ENCODE measurements around the gene KCNB1.
"Not testable (repeated sequence)": the region's sequence is repeated elsewhere in the genome, so short reads cannot be mapped to it uniquely, and the experiment has no call there.

Gene KCNB1

DNA sequence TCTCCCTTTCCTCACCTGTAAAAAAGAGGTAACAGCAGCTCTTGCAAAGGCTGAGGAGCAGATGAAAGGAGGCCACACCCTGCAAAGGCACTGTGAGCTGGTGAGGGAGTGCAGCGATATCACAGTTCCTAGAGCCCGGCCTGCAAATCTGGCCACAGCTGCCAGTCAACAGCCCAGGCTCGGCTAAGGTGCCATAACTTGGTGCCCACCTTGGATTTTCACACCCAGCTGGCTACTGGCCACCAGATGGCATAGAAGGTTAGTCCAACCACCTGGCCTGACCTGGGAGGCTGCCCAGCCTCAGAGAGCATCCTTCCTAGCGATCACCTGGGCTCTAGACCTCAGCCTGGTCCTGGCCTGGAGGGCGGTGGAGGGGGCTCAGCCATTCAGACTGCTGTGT, 46.8 kb downstream of the KCNB1 start:
- DNase-seq (ENCODE audit: low spot score): no peak

- DNase-seq (ENCODE audit: low spot score): no peak
Measured at GRCh38 chr20:49433333-49433732, 49.1 kb downstream of the KCNB1 start.

GRCh38 chr20:49432550-49432949, 49.9 kb downstream of the KCNB1 start:
- DNase-seq (ENCODE audit: low spot score): no peak

DNA sequence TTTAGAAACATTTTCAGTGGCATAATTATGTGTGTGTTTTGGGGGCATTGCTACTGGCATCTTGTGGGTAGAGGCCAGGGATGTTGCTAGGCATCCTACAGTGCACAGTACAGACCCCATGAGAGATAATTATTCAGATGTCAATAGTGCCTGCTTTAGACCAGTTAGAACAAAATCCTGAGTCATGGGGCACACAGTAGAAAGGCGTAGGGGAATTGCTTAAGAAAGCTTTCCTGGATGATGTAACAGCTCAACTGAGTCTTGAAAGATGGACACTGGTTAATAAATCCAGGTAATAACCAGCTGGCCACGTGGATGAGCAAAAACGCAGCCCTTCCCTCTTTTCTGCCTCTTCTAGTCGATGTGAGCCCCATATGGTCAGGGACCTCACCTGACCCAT, 51.1 kb downstream of the KCNB1 start:
- no peak for DNase-seq (ENCODE audit: low spot score)

- DNase-seq (ENCODE audit: low spot score): no peak
Measured at GRCh38 chr20:49430320-49430719, 52.1 kb downstream of the KCNB1 start.

DNA sequence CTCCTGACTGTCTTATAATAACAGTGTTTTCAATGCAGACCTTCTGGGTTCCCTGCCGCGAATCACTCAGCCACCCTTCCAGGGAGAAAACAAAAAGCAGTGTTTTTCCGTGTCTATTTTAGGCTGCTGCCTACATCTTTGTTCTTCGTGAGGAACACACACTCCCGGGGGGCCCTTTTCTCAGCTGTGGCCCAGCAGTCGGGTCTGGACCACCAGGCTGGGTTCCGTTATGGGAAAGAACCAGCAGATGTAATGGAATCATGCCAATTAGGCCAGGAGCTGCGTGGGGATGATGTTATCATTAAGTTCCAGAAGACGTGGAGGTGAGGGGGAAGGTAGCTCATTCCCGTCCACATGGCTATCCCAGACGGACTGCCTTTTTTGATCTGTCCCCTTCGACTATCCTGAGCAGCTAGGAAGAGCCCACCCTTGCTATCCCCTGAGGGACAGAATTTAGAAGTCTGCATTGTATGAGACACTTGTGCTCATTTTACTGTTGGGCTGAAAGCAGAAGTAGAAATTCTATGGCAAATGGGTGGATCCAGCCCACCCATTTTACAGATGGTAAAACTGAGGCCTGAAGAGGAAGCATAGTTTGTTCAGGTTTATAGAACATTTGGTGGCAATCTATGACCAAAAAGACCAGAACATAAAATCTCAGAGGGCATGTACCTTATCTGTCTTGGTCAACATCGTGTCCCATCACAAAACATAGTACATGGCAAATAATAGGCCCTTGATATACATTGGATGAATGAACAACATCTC, 54.5 kb downstream of the KCNB1 start:
- no peak for DNase-seq (ENCODE audit: low spot score)

DNA sequence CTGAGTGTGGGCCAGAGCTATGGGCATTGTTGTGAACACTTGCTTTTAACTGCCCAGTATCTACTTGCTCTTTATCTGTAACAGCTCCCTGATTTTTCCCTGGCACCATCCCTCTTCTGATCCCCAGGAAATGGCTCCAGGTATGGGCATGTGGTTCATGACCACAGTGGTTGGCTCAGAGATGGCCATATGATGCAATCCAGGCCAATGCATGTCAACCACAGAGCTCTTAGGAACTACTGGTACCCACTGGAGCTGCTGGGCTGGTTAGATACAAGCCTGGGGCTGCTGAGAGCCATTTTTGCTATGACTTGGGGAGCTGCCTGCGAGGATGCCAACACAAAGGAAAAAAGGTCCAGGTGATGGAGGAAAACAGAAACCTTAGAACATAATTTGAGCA, 55.6 kb downstream of the KCNB1 start:
- DNase-seq (ENCODE audit: low spot score): no peak

DNA sequence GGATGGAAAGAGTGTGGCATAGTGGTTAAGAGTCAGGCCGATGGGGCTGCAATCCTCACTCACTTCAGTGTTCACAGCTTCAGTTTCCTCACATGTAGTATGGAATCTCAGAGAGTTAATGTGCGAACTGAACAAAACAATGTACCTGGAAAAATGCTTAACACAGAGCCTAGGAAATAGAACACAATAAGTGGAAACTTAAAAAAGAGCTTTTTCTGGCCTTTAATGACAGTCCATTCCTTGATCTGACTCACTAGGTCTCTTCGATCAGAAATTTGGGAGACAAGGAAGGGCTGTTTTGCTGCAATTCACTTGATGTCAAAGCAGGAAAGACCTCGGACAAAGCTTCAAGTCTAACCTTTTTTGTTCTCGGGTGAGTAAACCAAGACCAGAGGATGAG, 56.1 kb downstream of the KCNB1 start:
- DNase-seq (ENCODE audit: low spot score): no peak

GRCh38 chr20:49424536-49424935, 57.9 kb downstream of the KCNB1 start:
- no peak for DNase-seq (ENCODE audit: low spot score)

GRCh38 chr20:49422161-49422560, 60.3 kb downstream of the KCNB1 start:
- no peak for DNase-seq (ENCODE audit: low spot score)

DNA sequence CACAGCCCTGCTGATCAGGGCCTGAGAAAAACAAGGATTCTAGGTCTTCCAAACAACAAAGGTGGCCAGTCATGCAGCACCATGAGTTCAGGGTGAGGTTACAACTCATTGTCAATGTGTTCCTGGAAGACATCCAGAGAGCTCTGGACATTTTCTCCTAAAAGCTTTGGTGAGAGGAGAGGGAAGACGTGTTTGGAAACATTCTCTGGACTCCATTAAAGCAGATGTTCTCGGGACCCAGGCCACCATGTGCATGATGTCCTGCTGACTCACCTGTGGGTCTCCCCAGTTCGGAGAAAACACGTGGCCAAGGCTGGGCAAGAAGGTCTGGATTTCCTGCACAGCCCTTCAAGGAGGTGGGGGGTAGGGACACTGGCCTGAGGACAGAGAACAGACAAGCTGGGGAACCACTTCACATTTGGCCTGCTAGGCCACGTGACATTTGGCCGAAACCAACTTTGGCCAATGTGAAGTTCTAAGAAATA, 61.6 kb downstream of the KCNB1 start:
- no peak for DNase-seq (ENCODE audit: low spot score)

DNA sequence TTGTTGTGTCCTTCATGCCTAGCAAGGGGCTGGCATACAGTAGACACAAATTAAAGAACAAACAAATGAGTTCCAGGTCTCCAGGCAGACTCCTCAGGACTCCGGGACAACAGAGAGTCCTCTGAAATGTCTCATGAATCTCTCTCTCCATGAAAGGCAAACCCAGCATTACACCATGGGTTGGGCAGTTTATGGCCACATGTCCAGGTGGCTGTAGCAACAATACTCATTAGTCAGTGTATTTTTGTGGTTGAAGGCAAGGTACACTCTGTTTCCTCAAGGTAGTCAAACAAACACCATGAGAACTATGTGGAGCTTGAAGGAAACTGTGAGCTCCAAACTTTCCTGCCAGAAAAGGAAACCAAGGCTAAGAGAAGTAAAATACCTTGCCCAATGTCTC, 62.2 kb downstream of the KCNB1 start:
- no peak for DNase-seq (ENCODE audit: low spot score)

- DNase-seq (ENCODE audit: low spot score): no peak
Measured at GRCh38 chr20:49419785-49420184, 62.7 kb downstream of the KCNB1 start.

DNA sequence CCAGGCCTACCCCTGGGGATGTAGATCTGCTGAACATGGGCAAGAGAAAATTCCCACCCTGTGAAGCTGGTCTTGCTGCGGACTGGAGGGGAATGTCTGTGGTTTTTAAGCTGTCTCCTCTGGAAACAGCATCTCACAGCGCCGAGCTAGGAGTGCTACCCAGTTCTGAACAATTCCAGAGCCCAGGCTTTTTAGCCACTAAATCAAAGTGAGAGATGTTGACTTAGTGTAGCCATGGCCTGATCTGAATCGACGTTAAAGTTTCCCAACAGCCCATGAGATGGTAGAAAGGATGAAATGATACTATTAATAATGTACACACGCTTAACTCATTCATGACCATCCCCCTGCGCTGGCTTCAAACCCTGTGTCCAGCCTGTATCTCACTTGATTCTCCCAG, 63.7 kb downstream of the KCNB1 start:
- no peak for DNase-seq (ENCODE audit: low spot score)

- no peak for DNase-seq (ENCODE audit: low spot score)
Measured at GRCh38 chr20:49417843-49418555, 64.5 kb downstream of the KCNB1 start.

DNA sequence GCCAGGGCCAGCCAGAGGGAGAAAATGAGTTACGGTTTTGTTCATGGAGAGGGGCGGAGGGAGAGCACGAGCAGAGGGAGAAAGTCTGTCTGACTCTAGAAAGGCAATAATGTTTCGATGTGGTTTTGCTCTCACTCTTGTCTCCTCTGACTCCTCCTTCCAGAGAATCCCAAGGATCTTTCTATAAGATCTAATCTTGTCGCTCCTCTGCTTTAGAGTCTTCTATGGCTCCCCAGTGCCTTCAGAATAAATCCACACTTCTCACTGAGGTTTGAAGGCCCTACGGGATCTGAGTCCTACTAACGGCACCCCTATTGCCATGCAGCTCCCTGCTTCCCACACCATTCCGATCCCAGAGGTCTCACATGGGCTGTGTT, 66.8 kb downstream of the KCNB1 start:
- DNase-seq (ENCODE audit: low spot score): no peak

DNA sequence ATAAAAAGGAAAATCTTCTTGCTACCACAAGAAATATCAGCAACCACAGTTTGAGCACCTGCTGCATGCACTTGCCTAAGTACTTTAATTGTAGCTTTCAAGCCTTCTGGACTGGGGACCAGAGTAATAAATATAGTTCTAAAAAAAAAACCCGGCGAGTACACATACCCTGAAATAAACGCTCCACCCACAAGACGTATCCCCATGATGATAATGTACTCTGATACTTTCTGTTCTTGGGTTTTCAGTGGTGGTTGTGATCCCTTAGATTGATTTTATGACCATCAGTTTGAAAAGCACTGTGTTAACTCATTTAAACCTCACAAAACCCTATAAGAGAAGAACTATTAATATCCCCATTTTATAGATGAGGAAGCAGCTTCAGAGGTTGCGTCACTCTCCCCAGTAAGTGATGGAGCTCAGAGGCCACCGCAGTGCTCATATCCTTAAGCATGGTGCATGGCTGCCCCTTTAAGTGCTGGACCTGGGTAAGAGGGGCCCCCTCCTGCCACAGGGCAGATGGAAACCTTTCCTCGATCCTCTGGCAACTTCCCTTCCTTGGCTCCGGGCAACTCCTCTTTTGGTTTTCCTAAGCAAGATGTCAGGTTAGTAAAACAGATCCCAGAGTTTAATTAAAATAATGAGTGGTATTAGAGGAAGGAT, 67.3 kb downstream of the KCNB1 start:
- no peak for DNase-seq (ENCODE audit: low spot score)

- DNase-seq (ENCODE audit: low spot score): no peak
Measured at GRCh38 chr20:49413677-49414076, 68.8 kb downstream of the KCNB1 start.

- no peak for DNase-seq (ENCODE audit: low spot score)
Measured at GRCh38 chr20:49412953-49413352, 69.5 kb downstream of the KCNB1 start.

GRCh38 chr20:49412254-49412653, 70.2 kb downstream of the KCNB1 start:
- DNase-seq (ENCODE audit: low spot score): no peak

DNA sequence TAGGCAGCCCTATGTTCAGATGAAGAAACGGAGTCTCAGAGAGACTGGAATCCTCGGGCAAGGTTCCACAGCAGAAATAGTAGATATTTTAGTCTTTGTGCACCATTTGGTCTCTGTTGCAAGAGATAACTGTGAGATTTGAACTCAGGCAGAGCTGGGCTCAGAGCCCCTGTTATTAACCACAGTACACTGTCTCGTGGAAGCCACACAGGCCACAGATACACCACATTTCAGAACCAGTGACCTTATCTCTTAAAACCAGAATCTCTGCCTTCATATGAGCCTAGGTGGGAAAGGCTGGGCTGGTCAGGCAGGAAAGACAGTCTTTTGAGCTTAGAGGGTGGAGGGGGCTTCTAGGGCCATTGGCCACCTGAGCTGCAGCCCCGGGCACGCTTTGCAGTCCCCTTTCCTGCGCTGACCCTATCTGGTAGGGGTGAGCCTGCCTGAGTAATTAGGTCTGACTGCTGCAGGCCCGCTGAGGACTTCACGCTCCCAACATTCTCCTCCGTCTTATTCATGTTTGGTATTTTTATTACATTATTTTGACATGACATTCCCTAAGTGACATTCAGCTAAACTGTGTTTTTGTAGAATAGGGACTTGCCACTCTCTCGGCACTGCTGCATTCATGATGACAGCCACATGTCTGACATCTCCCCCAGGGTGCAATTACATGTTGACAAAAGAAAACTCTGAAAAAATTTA, 71.1 kb downstream of the KCNB1 start:
- DNase-seq (ENCODE audit: low spot score): no peak

DNA sequence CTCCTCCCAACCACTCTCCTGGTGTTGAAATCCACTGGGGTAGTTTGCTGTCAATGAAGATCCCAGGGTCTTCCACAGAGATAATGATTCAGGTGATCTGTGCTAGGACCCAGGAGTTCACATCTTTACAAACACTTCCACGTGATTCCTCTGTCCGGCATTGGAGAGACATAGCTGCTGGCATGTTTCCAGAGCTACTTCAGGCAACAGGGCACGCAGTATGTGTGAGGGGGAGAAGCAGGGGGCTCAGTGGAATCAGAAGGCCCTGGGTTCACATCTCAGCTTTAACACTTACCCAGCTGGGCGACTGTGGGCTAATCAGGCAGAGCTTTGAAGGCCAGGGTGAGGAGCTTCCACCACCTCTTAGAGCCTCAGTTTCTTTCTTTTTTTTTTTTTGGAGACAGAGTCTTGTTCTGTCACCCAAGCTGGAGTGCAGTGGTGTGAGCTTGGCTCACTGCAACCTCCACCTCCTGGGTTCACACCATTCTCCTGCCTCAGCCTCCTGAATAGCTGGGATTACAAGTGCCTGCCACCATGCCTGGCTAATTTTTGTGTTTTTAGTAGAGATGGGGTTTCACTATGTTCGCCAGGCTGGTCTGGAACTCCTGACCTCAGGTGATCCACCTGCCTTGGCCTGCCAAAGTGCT, 72.4 kb downstream of the KCNB1 start:
- not testable (repeated sequence) for DNase-seq (ENCODE audit: low spot score)

All from HuH-7 (cell line).